HG03558 (cell line): Measurements from ENCODE around the gene LRRC26.

ENCODE experiments used
- ATAC-seq: cut with Tn5 transposase; IDR thresholded peaks from one replicate; pipeline ENCODE4 v1.9.1; 2021; ENCODE audit warnings: moderate number of reproducible peaks; ENCODE audit not compliant: unreplicated experiment; ENCODE audit errors: extremely low read depth

LRRC26 gene

DNA sequence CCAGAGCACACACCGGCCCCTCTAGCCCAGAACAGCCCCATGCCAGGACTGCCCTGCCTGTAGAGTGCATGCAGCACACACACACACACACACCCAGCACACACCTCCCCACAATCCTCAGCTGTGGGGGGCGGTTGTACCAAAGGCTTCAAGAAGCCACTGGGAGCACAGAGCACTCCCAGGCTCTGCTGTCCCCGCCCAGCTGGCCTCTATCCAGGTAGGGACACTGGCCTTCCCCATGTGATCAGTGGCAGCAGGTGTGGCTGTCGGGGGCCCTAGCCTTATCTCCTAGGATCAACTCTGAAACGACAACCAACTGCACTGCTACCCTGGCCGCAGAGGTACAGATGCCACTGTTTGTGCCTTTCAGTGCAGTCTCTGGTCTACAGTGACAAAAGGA, 16.5 kb upstream of the LRRC26 start:
- ATAC-seq: no peak

DNA sequence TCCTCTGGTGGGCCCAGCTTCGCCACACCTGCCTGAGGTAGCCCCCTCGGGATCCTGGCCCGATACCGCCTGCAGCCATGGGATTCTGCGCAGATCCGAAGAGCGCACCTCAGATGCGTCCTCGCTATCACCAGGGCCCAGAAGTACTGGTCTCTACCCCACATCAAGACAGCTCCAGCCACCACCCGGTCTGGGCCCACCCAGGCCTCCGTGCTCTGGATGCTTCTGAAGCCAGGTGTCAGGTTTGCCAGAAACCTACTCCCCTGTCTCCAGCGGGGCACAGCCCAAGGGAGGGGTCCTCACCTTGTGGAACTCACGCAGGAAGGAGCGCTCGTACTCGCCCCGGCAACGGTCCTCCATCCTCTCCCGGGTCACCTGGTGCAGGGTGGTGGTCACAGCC, 16.1 kb upstream of the LRRC26 start:
- no peak for ATAC-seq

DNA sequence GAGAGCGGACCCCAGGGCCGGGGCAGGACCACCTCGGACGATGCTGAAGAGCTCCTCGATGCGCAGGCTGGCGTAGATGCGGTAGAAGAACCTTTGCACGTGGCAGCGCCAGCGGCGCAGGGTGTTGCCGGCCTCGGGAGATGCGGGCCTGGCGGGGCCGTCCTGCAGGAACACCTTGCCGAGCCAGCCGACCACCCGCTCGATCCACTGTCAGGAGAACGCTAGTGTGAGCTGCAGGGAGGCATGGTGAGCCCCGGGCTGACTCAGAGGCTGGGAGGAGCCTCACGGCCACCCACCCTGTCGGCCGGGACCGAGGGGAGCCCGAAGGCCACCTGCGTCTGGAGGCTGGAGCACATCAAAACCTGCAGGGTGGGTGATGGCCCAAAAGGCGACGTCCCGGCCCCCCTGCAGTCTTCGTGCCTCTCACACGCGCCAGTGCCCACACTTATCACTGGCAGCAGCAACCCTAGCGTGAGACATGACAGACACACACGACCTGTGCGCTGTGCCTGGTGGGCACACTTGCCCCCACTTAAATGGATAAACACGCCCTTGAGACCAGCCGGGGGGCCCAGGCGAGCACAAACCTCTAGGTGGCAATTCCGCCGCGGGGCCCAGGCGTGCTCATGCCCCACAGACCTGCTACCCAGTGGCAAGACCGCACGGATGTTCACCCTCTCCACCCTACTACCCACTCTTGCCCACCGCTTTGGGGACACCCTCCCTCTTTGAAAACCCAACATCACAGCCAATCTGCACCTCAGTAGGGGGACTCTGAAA, 15.2 kb upstream of the LRRC26 start:
- no peak for ATAC-seq

DNA sequence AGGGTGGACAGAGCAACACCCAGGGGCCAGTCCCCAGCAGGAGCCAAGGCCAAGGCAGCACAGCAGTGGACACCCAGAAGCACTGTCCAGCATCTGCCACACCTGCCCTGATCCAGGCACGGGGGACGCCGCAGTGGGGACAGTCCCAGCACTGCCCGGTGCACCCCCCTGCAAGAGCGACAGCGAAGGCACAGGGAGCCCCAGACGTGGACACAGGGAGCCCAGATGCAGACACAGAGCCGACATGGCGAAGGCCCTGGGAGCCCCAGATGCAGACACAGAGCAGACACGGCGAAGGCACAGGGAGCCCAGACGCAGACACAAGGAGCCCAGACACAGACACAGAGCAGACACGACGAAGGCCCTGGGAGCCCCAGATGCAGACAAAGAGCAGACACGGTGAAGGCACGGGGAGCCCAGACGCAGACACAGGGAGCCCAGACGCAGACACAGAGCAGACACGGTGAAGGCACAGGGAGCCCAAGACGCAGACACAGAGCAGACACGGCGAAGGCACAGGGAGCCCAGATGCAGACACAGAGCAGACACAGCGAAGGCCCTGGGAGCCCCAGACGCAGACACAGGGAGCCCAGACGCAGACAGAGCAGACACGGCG, 14.2 kb upstream of the LRRC26 start:
- no peak for ATAC-seq

DNA sequence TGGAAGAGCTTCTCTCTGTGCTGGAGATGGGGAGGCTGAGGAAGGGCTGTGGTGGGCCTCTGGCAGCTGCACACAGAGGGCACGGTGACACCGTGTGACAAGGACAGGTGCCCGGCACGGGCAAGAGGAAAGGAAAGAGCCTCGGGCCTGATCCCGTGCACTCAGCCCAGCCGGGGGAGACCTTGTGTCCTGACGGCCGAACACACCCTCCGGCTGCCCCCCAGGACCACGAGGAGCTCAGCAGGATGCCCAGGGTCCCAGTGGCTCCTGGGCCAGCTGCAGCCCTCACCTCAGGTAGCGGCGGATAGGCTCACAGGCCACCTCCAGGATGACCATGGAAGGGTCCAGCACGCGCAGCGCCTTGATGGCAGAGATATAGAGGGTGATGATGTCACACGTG, 13.0 kb upstream of the LRRC26 start:
- ATAC-seq: no peak

DNA sequence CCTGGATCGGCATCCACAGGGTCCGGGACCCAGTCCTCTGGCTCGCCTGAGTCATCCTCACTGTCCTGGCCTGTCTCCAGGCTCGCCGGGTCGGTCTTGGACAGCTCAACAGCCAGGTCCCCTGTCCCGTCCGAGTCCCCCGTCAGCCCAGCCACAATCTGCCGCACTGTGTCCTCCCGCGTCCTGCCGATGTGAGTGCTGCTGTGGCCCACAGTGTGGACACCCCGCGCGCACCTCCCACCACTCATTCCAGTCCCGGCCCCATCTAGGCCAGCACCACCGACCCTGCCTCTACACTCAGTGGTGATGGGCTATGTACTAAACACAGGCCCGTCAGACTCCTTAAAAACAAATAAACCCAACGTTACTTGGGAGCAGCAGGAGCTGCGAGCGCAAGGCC, 11.8 kb upstream of the LRRC26 start:
- no peak for ATAC-seq

DNA sequence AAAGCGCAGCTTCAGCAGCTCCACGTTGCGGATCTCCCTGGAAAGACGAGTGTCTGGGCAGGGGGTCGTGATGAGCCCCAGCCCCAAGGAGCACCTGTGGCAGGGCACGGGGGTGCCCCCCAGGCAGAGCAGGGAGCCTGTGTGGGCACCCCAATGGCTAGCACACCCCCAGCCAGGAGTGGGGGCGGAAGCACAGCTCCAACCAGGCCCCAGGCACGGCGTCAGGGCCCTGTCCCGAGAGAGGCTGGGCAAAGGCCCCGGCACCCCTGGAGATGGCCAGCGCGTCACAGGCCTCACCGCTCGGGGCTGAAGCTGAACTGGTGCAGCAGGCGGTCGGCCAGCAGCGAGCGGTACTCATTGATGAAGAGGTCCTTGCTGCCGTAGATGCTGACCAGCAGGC, 10.6 kb upstream of the LRRC26 start:
- no peak for ATAC-seq

DNA sequence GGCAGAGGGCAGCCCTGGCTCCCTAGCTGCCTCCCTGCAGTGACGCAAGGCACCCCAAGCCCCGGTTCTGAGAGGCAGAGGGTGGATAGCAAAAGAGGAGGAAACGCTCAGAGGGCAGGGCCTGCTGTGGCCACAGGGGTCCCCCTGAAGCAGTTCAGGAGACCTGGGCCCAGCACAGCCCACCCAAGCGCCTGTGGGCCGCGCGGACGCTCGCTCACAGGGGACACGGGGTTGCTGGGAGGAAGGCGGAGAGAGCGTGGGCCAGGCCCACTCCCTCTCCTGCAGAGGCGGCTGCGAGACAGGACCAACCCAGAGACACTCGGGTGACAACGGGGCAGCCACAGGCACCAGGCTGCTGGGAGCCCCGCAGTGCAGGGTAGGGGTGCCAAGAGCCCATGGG, 9.9 kb upstream of the LRRC26 start:
- ATAC-seq: no peak

DNA sequence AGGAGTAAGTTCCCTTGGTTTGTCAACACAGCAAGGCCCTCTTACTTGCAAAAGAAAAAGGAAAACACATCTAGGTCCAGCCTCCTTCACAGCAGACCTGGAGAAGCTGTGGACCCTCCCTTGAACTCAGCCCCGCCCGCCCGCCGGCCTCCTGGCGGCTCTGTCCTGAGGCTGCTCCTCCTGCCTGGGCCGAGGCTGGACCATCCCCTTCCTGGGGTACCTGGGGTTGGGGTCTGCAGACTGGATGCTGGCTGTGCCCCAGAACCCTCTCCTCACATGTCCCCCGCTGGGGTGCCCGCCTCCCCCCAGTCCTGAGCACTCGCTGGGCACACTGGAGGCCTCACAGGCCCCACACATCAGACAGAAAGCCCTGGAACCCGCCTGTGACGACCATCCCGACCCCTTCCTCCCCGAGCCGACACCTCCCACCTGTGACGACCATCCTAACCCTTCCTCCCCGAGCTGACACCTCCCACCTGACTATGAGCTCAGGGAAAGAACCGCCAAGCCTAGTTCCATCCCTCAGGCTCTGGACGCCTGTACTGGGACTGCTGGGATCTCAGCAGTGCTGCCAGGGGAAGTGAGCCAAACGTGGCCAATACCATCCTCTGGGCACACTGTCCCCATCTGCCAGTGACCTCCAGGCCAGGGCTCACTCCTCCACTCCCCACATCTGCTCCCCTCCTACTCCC, 9.2 kb upstream of the LRRC26 start:
- ATAC-seq: no peak

DNA sequence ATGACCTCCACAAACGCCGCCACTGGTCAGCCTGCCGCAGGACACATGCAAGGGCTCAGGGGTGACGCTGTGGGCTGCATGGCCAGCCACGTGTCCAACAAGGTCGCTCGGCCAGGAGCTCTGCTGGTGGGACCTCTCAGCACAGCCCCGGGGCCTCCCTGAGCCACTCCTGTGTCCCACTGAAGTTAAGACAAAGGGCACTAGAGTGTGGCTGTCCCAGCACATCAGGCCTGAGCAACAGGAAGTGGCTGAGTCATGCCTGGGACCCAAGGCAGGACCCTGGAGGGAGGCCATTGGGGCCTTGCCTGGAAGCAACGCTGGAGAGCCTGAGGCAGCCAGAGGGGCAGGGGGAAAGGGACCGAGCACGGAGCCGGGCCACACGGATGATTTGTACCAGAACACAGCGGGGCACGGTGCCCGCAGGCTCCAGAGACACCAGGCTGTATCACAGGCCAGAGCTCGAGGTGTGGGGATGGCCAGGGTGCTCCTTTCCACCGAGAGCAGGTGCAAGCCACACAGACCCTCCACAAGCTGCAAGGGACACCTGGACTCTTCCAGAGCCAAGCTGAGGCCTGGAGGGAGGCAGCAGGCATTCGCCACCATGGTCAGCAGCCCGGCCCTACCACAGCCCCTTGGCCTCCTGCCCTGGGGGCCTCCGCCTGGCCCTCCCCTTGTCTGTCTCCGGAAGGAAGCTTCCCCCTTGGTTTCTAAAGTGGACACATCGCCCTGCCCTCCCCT, 8.5 kb upstream of the LRRC26 start:
- ATAC-seq: no peak

DNA sequence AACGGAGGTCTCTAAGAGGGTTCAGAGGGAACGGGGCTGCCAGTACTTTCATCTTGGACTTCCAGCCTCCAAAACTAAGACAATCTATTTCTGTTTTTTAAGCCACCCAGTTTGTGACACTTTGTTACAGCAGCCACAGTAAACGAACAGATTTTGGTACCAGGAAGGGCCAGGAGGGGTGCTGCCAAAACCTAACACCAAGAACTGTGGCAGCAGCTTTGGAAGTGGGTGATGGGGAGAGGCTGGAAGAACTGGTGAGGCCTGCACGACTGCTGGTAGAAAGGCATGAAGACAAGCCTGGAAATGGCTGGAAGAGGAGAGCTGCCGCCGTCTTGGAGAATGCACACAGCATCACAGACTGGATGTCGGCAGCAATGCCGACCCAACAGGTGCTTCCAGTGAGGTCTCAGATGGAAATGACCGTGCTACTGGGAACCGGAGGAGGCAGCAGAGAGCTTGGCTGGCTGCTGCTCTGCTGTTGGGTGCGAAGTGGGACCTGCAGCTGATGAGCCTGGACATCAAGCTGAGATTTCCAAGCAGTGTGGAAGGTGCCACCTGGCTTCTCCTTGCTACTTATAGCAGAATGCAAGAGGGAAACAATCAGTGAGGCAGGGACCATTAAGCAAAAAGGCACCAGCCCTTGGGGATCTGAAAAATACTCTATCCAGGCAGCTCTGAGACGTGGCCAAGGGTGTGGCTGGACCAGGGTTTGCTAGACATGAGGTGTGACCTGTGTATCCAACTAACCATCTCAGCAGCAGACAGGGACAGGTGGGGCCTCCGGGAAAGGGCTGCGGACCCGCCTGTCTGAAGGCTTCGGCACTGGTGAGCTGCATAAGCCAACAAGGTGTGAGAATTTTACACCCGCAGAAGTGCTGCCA, 6.7 kb upstream of the LRRC26 start:
- no peak for ATAC-seq

DNA sequence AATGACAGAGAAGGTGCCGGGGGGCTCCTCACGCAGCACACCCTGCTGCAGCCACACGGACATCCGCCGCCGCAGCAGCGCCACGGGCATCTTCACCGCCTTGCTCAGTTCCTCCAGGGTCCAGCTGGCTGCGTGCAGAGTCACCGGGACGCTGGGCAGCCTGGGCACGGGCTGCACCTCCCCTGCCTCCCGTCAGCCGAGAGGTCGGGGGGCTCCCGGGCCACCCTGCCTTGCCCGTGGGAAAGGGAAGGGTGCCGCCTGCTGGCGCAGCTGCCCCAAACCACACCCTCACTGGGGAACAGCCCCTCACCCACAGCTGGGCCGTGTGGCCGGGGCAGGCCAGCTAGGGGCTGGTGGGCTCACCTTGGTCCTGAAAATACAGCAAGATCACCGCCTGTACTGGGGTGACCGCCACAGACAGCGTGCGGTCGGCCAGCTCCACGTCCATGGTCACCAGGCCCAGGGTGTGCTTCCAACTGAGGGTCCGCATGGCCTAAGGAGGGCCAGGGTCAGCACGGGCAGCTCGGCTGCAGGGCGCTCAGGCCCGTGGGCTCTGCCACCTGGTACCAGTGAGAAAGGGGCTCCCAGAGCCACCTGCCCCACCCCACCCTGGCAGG, 5.6 kb upstream of the LRRC26 start:
- ATAC-seq: no peak

DNA sequence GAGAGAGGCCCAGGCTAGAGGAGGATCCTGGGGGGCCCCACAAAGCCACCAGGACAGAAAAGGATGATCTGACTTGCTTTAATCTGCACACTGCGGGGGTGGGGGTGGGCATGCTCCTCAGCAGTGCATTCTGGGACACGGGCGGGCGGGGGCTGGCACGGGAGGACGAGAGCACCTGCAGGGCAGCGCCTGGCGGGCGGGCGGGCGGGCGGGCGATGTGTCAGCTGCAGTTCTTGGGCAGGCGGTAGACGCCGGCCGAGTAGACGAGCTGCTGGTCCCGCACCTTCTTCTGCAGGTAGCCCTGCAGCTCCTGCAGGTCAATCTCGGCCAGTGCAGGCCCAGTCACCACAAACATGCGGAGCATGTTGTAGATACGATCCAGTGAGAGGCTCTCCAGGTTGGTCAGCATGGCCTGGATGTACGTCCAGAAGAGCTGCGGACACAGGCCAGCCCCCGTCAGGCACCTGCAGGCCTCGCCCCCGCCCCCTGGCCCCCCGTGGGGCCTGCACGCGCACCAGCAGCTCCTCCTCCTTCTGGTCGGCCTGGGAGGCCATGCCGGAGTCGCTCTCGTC, 5.0 kb upstream of the LRRC26 start:
- ATAC-seq: no peak

DNA sequence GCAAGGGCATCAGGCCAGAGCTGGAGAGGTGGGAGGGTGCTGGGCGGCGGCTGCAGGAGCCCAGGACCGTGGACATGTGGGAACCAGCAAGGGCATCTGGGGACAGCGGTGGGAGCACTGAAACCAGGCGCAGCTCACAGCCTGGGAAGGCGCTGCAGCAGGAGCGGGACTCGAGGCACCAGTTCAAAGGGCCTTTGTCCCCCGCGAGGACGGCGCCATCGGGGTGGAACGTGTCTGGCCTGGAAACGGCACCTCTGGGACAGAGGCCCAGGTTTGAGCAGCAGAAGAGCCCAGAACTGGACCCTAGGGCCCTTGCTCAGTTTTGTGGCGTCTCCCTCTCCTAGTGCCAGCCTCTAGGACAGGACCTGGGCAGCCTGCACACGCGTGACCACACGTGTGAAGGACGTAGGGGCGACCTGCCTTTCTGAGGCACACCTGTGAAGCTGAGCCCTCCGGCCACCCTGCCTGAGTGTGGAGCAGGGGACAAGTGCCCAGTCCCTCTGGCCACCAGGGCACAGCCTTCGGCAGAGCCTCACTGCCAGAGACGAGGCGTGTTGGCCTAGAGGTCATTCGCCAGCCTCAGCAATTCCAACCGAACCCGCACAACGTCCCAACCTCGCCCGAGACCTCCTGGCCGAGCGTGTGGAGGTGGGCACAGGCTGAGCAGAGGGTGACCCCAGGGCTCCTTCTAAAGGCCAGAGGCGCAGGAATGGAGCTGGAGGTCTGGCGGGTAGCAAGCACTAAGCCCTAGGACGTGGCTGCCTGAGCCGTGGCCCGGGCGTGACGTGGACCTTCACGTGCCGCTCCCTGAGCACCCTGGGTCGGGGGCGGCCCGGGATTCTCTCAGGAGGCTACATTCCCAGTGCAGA, 4.2 kb upstream of the LRRC26 start:
- no peak for ATAC-seq

DNA sequence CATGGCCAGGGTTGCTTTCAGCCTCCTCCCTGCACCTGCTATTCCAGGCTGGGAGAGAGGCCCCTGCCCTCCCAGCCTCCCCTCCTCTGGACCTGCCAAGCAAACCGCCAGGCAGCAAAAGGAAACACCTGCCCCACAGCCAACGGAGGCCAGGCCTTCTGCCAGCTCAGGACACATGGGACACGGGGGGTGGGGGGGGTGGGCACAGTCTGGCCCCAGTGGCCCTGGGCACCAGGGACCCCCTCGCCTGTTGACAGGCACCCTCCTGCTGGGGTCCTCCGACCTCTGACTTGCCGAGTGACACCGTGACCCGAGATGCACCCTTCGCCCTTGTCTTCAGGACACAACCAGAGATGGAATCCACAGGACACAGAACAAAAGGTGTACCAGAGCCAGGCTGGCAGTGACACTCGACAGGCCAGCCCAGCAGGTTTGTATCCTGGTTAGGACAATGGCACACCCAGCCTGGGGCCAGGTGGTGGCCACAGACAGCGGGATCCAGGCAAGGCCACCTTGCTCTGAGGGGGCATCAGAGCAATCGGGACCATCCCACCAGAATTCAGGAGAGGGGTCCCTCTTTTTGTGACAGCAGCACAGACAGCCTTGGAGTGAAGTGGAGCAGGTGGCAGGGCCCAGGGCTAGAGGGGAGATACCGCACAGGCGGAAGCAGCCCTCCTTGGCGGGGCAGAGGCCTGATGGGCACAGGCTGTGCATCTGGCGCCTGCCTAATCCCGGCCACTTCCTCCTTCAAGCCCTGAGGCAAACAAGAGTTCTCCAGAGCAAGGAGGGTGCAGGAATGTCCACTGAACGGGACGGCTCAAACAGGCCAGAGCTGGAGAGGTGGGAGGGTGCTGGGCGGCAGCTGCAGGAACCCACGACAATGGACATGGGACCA, 3.3 kb upstream of the LRRC26 start:
- no peak for ATAC-seq

DNA sequence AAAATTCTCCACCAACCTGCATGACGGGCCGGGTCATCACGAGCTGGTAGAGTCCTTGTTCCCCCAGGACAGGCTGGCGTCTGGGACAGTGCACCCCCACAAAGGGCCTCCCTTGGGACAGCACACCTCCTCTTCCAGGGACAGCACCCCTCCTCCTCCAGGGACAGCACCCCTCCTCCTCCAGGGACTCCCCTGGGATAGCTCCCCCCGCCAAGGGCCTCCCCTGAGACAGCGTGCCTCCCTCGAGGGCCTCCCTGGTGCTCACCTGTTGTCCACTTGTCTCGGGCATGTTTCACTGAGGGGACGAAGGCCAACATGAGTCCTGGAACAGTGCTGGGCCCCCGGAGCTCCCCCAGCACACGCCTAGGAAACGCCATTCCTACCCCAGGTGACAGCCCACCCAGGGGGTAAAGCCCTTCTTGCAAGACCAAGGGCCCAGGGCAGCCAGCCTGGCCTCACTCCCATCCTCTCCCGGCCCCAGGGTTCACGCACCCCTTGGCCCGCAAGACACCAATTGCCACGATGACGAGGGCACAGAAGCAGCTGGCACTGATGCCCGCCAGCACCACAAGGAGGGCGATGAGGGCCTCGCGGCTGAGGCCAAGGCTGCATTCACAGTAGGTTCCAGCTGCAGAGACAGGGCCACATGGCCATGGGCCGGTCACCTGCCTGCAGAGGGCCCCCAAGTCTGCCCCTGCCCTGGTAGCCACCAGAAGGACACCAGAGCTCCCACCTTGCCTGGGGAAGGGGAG, 1.5 kb upstream of the LRRC26 start:
- ATAC-seq: no peak
